Esophagus squamous epithelium (tissue), 4 donors: ENCODE data around the gene PKHD1.

ENCODE experiments used
- CTCF ChIP-seq, 6 experiments: fragments of 450-650 bp in 4 of 6; fragments of 200-600 bp in 2 of 6; sonication (generic) in 2 of 6; IDR thresholded peaks; one replicate each; pipeline ENCODE4 v1.5.1; 2016 to 2019; ENCODE audit warnings: antibody characterized with exemption in 6 of 6, mild to moderate bottlenecking in 4 of 6, moderate library complexity in 4 of 6
- POLR2A ChIP-seq, 4 donors: fragments of 450-650 bp; IDR thresholded peaks; one replicate each; pipeline ENCODE4 v1.6.1; 2017; ENCODE audit warnings: antibody characterized with exemption in 4 of 4, mild to moderate bottlenecking in 4 of 4, moderate library complexity in 3 of 4

DNA sequence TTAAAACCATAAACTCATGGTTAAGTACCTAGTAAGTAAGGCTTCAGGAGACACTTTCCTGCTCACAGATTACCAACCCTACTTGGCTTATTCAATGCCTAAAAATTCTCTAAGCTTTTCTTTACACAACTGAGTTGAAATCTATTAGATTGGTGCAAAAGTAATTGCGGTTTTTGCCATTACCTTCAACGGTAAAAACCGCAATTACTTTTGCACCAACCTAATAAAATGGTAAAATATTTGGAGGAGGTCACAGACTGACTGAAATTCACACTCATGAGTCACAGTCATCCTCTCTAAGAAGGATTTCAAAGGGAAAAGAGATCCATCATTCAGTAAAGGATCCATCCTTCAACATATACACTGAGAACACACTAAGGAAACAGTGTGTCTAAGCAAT is 25.9 kb downstream of the PKHD1 start:
- no peak for TF ChIP-seq CTCF (IDR thresholded peaks at IDR 0.05)
- no peak for TF ChIP-seq POLR2A (IDR thresholded peaks at IDR 0.05)
